ENCODE results near the gene COPS7B. TPM values are rescaled to one million over a fixed set of nuclear protein-coding genes. Genes with fewer than 3 reads are reported as not detected.

The COPS7B gene
- total RNA-seq, 1 experiment from 2014 or later, result 57.1 TPM

DNA sequence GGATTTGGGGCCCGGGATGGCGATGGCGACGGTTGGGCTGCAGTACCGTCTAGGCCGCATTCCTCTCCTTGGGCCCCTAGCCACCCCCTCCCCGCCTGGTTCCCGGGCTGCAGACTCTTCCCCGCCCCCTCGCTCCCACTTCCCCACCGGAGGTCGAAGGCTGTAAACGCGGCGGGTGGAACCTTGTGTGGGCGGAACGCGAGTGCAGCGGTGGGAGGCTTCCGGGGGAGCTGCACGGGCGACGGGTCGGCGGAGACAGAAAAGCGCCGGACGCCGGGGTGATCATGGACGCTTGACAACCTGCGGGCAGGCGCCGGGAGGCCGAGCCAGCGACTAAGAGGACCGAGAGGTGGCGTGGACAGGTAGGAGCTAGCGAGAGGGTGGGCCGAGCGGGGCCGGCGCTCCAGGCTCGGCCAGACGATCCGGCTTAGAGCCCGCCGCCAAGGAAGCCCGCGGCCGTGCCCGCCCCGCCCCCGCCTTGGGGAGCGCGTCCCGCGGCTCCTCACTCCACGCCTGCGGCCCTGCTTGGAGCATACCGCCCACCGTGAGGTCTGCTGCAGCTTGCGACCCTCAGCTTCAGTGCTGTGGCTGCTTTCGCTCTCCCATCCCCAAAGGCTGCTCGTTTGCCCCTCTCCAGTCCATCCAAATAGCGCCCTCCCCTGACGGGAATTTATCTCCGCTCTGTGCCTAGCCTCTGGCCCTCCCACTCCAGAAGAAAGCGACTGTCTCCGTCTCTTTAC lies at the start of gene COPS7B (continued):
- TF ChIP-seq, protein P1, sequence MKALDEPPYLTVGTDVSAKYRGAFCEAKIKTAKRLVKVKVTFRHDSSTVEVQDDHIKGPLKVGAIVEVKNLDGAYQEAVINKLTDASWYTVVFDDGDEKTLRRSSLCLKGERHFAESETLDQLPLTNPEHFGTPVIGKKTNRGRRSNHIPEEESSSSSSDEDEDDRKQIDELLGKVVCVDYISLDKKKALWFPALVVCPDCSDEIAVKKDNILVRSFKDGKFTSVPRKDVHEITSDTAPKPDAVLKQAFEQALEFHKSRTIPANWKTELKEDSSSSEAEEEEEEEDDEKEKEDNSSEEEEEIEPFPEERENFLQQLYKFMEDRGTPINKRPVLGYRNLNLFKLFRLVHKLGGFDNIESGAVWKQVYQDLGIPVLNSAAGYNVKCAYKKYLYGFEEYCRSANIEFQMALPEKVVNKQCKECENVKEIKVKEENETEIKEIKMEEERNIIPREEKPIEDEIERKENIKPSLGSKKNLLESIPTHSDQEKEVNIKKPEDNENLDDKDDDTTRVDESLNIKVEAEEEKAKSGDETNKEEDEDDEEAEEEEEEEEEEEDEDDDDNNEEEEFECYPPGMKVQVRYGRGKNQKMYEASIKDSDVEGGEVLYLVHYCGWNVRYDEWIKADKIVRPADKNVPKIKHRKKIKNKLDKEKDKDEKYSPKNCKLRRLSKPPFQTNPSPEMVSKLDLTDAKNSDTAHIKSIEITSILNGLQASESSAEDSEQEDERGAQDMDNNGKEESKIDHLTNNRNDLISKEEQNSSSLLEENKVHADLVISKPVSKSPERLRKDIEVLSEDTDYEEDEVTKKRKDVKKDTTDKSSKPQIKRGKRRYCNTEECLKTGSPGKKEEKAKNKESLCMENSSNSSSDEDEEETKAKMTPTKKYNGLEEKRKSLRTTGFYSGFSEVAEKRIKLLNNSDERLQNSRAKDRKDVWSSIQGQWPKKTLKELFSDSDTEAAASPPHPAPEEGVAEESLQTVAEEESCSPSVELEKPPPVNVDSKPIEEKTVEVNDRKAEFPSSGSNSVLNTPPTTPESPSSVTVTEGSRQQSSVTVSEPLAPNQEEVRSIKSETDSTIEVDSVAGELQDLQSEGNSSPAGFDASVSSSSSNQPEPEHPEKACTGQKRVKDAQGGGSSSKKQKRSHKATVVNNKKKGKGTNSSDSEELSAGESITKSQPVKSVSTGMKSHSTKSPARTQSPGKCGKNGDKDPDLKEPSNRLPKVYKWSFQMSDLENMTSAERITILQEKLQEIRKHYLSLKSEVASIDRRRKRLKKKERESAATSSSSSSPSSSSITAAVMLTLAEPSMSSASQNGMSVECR (CRISPR knock-in tag; IDR thresholded peaks at IDR 0.05; ENCODE audit: borderline replicate concordance), result peak; percentile 90
- TF ChIP-seq, protein P2, sequence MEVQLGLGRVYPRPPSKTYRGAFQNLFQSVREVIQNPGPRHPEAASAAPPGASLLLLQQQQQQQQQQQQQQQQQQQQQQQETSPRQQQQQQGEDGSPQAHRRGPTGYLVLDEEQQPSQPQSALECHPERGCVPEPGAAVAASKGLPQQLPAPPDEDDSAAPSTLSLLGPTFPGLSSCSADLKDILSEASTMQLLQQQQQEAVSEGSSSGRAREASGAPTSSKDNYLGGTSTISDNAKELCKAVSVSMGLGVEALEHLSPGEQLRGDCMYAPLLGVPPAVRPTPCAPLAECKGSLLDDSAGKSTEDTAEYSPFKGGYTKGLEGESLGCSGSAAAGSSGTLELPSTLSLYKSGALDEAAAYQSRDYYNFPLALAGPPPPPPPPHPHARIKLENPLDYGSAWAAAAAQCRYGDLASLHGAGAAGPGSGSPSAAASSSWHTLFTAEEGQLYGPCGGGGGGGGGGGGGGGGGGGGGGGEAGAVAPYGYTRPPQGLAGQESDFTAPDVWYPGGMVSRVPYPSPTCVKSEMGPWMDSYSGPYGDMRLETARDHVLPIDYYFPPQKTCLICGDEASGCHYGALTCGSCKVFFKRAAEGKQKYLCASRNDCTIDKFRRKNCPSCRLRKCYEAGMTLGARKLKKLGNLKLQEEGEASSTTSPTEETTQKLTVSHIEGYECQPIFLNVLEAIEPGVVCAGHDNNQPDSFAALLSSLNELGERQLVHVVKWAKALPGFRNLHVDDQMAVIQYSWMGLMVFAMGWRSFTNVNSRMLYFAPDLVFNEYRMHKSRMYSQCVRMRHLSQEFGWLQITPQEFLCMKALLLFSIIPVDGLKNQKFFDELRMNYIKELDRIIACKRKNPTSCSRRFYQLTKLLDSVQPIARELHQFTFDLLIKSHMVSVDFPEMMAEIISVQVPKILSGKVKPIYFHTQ (CRISPR knock-in tag; IDR thresholded peaks at IDR 0.05), result no peak
- TF ChIP-seq, protein P3, sequence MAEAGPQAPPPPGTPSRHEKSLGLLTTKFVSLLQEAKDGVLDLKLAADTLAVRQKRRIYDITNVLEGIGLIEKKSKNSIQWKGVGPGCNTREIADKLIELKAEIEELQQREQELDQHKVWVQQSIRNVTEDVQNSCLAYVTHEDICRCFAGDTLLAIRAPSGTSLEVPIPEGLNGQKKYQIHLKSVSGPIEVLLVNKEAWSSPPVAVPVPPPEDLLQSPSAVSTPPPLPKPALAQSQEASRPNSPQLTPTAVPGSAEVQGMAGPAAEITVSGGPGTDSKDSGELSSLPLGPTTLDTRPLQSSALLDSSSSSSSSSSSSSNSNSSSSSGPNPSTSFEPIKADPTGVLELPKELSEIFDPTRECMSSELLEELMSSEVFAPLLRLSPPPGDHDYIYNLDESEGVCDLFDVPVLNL (CRISPR knock-in tag; IDR thresholded peaks at IDR 0.05; ENCODE audit: borderline replicate concordance, low read depth), result peak; percentile 55; the same call in 1 of the 2 replicates
- TF ChIP-seq ZNF263 (CRISPR knock-in tag; IDR thresholded peaks at IDR 0.05; ENCODE audit: low read depth), result peak; percentile 53; the same call in 1 of the 2 replicates
- no peak; the same call in 1 of the 2 replicates for TF ChIP-seq JUN (CRISPR knock-in tag; IDR thresholded peaks at IDR 0.05)
- peak; percentile 70; the same call in 1 of the 2 replicates for TF ChIP-seq ETV6 (CRISPR knock-in tag; IDR thresholded peaks at IDR 0.05)
- no peak for TF ChIP-seq ZNF121 (CRISPR knock-in tag; IDR thresholded peaks at IDR 0.05)
- TF ChIP-seq, protein P4, sequence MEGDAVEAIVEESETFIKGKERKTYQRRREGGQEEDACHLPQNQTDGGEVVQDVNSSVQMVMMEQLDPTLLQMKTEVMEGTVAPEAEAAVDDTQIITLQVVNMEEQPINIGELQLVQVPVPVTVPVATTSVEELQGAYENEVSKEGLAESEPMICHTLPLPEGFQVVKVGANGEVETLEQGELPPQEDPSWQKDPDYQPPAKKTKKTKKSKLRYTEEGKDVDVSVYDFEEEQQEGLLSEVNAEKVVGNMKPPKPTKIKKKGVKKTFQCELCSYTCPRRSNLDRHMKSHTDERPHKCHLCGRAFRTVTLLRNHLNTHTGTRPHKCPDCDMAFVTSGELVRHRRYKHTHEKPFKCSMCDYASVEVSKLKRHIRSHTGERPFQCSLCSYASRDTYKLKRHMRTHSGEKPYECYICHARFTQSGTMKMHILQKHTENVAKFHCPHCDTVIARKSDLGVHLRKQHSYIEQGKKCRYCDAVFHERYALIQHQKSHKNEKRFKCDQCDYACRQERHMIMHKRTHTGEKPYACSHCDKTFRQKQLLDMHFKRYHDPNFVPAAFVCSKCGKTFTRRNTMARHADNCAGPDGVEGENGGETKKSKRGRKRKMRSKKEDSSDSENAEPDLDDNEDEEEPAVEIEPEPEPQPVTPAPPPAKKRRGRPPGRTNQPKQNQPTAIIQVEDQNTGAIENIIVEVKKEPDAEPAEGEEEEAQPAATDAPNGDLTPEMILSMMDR (IDR thresholded peaks at IDR 0.05), result peak; percentile 25; the same call in 1 of the 2 replicates
- no peak for TF ChIP-seq FOXJ3 (CRISPR knock-in tag; IDR thresholded peaks at IDR 0.05; ENCODE audit: borderline replicate concordance)
- TF ChIP-seq SMAD3 (CRISPR knock-in tag; IDR thresholded peaks at IDR 0.05; ENCODE audit: borderline replicate concordance), result peak; percentile 76; the same call in 1 of the 2 replicates
- TF ChIP-seq ZNF219 (CRISPR knock-in tag; IDR thresholded peaks at IDR 0.05; ENCODE audit: borderline replicate concordance), result no peak; the same call in 1 of the 2 replicates
- no peak for TF ChIP-seq JAZF1 (CRISPR knock-in tag; IDR thresholded peaks at IDR 0.05)
- TF ChIP-seq GTF2I (CRISPR knock-in tag; conservative IDR thresholded peaks at IDR 0.05), result no peak
- peak; percentile 84; the same call in 1 of the 2 replicates for TF ChIP-seq ZNF232 (CRISPR knock-in tag; IDR thresholded peaks at IDR 0.05)

DNA sequence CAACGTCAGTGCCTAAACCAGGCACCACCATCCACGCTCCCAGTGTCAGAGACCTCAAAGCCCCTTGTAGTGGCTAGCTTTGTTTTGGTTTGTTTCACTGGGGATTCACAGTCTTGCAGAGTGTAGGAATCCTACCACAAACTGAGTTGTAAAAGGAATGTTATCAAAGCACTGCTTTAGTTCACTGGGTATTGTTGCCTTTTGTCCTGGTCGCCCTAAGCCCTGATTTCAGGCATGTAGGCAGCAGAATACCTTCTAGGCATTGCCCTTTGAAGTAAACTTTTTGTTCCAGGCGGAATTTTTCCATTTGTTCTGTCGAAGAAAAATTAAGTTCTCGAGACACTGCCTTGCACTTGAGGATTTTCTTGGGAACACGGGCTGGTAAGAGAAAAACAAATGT lies 48.5 kb upstream of the COPS7B start:
- Mint-ChIP-seq H3K27me3 (ENCODE audit: low read depth) (no peaks in the 10 kb centered on the region), H3K9me3 (no peaks in the 10 kb centered on the region), H3K36me3 (peaks cover 12% of the 10 kb centered on the region), H3K27ac (no peak overlapping the region), H3K4me3 (no peak overlapping the region), H3K4me1 (no peaks in the 10 kb centered on the region)
- ChIA-PET CTCF (interaction anchor here (2.0 kb wide), 1 partner anchor 23 kb away, joined by 6 read pairs; no protein-coding TSS in a partner anchor), POLR2A (no interaction called here)
- no peak for DNase-seq (ENCODE audit: low spot score)
- ATAC-seq, result no peak; the same call in 1 of the 2 replicates
- TF ChIP-seq, protein P5, sequence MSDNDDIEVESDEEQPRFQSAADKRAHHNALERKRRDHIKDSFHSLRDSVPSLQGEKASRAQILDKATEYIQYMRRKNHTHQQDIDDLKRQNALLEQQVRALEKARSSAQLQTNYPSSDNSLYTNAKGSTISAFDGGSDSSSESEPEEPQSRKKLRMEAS (CRISPR knock-in tag; IDR thresholded peaks at IDR 0.05), result no peak
- TF ChIP-seq FOXP1 (CRISPR knock-in tag; IDR thresholded peaks at IDR 0.05; ENCODE audit: borderline replicate concordance), result no peak
- no peak for TF ChIP-seq KAT7 (CRISPR knock-in tag; IDR thresholded peaks at IDR 0.05; ENCODE audit: borderline replicate concordance)
- TF ChIP-seq, protein P6, sequence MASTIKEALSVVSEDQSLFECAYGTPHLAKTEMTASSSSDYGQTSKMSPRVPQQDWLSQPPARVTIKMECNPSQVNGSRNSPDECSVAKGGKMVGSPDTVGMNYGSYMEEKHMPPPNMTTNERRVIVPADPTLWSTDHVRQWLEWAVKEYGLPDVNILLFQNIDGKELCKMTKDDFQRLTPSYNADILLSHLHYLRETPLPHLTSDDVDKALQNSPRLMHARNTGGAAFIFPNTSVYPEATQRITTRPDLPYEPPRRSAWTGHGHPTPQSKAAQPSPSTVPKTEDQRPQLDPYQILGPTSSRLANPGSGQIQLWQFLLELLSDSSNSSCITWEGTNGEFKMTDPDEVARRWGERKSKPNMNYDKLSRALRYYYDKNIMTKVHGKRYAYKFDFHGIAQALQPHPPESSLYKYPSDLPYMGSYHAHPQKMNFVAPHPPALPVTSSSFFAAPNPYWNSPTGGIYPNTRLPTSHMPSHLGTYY (CRISPR knock-in tag; IDR thresholded peaks at IDR 0.05), result no peak
- TF ChIP-seq MXD4 (CRISPR knock-in tag; IDR thresholded peaks at IDR 0.05; ENCODE audit: borderline replicate concordance), result no peak
- no peak for TF ChIP-seq NR1H2 (CRISPR knock-in tag; IDR thresholded peaks at IDR 0.05)
- TF ChIP-seq CBFB (CRISPR knock-in tag; IDR thresholded peaks at IDR 0.05; ENCODE audit: low read depth), result no peak

All from WTC11 (cell line).